HG02763 (cell line): ENCODE data around the gene NDRG4.

Experiments
- ATAC-seq: cut with Tn5 transposase; IDR thresholded peaks from one replicate; pipeline ENCODE4 v1.9.1; 2021; ENCODE audit warnings: mild to moderate bottlenecking, moderate library complexity; ENCODE audit not compliant: unreplicated experiment

NDRG4 gene

DNA sequence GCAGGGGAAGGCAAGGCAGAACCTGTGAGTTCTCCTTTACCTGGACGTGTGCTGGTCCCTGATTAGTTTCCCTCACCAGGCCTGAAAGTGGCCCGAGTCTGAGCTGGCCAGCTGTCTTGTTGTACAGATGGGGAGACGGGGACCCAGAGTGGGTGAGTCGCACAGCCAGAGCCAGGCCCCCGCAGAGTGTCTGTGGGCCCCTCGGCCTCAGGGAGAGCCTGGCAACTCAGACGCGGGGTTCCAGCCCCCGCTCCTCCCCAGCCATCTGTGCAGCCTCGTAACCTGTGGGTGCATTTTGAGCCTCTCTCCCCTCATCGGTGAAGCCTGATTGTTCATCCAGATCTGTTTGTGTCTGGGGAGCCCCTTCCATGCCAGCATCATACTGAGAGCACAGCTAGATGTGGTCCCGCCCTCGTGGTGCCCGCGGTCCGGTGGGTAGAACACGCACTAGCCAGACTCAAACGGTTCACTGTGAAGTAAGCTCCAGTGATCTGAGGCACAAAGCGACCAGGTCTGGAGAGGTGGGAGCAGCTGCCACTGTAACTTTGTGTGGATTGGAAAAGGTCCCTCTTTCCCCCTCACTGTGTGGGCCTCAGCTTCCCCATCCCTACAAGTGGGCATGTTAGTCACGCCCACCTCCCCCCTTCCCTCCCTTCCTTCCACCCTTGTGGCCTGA lies 6.0 kb upstream of the NDRG4 start:
- no peak for ATAC-seq

DNA sequence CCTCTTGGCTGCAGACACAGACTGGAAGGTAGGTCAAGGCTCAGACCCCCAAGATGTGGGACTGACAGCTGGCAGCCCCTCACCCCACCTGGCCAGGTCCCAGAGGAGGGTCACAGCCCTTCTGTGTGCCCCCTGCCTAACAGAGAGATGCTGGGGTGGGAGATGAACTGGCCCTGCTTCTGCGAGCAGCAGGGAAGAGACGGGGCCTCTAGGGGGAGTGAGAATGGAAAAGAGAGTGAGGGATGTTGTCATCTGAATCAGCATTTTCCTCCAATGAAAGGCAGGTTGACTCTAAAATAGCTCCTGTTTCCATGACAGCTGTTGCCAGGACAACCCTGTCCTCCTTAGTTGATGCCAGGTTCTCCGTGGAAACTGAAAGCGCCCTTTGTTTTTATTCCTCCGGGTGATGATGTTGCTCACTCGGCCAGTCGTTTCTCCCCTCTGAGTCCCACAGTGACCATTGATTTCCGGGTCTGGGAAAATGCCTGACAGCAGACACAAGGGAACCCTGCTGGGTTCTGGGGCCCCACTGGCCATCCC lies 4.9 kb upstream of the NDRG4 start:
- peak; percentile 54 for ATAC-seq

DNA sequence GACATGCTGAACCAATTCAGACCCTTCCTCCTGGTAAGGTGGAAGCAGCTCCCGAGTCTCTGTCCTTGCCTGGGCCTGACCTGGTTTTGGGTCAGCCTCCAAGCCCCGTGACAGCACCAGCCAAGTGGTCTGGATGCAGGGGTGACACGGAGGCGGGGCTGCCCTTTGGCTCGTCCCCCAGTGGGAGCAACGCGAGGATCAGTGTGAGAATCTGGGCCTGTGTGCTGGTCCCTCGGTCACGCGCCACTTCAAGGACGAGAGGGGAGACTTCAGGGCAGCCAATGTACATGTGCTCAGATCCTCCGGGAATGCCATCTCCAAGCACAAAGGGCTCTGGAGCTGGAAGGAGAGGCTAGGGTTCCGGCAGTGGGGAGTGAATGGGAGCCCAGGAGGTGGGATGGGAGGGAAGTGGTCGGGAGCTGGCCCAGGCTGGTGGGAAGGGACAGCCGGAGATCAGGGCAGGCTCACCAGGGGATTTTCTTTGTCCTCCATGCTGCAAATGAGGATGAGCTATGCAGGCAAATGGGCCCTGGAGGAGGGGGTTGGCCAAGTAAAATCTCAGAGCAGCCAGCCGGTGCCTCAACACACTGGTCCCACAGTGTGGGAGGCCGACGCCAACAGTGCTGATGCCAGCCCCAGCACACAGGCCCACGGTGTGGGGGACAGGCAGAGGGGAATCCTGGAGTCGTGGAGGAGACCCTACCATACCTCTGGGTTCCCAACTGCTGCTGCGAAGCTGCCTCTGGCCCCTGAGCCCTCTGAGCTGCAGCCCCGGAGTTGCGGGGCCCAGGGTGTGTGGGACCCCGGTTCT lies 4.2 kb upstream of the NDRG4 start:
- ATAC-seq = no peak

DNA sequence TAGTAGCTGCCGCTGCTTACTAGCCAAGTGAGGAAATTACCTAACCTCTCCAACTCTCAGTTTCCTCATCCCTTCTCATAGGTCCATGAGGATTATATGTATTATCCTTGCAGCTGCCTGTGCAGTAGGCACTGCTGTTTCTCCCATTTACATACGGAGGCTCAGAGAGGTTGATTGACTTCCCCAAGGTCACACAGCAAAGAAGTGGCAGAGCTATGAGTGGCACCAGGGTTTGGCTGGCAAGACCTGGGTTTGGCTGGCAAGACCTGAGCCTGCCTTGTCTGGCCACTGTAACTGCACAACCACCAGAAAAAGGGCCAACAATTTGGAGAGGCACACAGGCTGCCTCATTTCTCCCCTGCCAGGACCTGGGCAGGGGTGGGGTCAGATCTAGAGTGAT lies 2.5 kb upstream of the NDRG4 start:
- ATAC-seq = no peak

DNA sequence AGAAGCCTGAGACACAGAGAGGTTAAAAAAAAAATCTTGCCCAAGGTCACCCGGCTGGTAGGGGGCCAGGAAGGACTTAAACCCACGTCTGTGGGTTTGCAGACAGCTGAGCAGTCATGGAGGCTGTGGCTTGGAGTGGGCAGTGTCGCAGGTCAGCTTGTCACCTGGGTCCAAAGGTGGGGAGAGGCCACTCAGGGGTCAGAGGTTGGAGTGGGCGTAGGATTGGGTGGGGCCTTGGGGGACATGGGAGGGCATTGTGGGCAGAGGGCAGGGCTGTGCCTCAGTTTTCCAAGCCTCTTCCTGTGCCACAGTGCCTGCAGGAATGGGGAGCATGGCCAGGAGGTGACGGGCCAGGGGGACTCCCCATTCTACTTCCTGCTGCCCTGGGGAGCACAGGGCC lies 2.0 kb upstream of the NDRG4 start:
- ATAC-seq = no peak

- ATAC-seq = no peak
Observed at GRCh38 chr16:58498341-58499091, 1.4 kb upstream of the NDRG4 start.

- no peak for ATAC-seq
Observed at GRCh38 chr16:58499092-58499511, 841 bp upstream of the NDRG4 start.

DNA sequence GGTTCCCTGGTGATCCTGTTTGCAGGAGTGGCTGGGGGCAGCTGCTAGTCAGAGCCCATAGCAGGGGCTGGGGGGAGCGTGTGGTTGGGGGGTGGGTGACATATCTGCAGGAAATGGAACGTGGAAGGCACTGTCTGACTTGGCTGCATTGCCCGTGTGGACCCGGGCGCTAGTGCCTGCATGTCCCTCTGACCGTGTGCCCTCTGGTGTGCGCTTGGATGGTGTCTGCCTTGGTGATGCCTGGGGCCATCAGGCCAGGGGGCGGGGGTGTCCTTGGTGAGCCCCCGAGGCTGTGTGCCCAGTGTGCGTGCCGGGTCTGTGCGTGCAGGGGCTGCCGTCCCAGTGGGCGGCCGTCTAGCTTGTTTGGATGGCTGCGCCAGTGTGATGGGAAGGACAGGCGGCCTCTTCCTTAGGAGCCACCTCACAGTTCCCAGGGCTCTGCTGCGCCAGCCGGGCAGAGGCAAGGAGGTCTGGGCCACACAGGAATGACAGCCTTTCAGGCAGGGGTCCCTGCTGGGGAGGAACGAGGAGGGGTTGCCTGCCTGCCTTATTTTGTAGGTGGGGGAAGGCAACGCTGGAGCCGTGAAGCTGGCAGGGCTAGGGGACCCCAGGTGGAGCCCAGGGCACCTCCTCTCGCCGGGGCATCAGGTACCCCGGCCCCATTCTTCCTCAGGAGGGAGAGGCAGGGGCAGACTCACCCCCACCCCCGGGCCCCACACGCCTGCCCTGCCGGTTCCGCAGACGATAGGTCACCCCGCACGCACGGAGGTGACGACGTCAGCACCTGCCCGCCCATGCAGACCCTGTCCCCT lies 693 bp downstream of the NDRG4 start:
- no peak for ATAC-seq

GRCh38 chr16:58501242-58502131 lies 1.5 kb downstream of the NDRG4 start:
- ATAC-seq = no peak

DNA sequence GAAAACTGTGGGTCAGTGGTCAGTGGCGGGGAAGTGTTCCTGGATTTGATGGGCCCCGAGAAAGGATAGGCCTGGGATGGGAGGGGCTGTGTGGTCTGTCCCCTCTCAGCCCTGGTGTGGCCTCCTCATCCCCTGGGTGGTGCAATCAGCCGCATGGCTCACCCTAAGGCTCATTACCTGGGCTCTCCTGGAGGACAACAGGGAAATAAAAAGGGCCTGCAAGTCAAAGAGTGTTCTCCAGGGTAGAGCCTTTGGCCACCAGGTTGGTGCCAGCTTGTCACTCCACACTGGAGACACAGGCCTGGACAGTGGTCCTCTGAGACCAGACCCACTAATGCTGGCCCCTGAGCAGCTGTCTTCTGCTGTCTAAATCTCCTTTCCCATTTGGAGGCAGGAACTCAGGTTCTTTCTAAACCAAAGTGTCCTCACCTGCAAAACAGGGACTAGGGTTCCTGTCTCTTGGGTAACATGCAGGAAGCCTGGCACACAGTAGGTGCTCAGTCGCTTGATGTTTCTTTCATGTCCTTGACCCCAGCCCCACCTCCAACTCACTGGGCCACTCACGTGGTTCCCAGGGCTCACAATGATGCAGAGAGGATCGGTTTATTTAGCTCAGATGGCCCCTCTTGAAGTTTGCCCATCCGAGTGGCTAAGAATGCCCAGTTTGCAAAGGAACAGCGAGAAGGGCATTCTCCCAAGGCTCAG lies 2.4 kb downstream of the NDRG4 start:
- ATAC-seq = no peak

DNA sequence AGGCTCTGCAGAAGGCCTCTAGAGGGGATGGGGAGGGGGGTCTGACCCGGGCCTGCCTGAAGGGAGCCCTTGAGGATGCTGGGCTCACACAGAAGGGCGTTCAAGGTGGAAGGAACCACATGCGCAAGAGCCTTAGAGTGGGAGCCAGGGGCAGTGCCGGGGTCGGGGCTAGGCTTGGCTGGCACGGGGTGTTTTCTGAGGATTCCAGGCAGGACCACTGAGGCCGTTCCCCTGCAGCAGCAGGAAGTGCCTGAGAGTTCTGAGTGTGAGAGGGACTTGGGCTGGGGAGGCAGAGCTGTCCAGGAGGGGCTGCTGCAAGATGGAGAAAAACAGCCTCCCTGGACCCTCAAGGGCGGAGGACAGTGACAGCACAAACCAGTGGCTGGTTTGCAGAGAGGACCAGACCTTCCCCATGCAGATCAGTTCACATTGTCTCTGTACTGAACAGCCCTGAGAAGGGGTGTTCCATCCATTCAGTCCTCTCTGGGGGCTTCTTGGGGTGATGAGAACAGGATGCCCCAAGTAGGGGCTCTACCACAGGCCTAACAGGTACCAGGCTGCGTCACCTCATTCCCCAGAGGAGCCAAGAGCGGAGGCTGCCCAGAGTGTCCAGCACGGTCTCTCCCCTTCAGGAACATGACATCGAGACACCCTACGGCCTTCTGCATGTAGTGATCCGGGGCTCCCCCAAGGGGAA lies 3.4 kb downstream of the NDRG4 start:
- no peak for ATAC-seq

- no peak for ATAC-seq
Observed at GRCh38 chr16:58503863-58504688, 4.1 kb downstream of the NDRG4 start.

DNA sequence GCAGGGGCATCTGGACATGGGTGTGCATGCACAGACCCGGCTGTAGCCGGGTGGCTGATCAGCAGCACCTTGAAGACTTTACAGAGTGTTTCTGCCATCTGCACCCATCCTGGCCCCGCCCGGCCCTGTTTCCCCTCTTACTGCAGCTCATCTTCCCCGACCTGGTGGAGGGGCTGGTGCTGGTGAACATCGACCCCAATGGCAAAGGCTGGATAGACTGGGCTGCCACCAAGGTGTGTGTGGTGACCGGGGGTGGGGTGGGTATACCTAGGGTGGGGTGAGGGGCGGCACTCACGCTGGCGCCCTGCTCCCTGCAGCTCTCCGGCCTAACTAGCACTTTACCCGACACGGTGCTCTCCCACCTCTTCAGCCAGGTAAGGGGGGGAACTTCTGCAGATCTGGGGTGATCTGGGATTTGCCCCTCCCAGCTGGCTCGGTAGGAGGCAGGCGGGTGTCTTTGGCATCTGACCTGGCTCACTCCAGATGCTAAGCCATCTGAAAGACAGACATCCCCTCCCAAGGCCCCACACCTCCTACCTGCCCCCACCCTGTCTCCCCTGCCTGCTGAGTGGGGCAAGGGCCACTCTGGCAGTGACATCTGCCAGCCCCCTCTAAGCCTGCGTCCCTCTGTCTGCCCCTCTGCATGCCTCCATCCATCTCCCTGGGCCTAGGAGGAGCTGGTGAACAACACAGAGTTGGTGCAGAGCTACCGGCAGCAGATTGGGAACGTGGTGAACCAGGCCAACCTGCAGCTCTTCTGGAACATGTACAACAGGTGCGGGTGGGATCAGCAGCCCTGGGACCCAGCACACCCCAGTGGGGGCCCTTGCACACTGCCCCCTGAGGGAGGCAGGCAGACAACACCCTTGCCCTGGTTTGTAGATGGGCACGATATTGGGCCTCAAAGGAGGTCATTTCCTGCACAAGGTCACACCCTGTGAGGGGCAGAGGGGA lies 6.6 kb downstream of the NDRG4 start:
- ATAC-seq = no peak

DNA sequence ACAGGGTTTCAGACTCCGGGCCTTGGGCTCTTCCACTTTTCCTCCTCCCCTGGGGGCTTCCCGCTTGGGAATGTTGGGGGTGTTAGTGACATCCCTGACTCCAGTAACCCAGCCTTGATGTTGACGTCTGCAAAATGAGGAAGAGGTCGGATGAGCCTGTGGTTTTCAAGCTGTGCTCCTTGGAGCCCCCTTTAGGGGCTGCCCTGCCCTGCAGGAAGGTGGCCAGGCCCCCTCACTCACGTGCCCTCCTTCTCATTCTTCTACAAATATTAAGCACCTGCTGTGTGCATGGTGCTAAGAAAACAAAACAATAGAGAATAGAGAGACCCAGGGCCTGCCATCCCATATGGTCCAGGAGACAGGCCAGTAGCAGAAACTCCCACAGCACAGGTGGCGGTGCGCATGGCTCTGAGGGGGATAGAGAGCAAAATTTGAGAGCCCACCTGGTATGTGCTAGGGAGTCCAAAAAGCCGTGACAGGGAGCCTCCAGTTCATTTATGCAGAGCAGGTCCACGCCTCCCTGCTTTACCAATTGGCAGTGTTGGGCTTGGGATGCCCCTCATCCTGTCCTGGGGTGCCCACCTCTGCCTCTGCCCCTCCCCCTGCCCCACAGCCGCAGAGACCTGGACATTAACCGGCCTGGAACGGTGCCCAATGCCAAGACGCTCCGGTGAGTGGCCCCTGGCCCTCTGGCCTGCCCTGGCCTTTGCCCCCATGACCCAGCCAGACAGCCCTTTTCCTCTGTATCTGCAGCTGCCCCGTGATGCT lies 7.4 kb downstream of the NDRG4 start:
- ATAC-seq = no peak

DNA sequence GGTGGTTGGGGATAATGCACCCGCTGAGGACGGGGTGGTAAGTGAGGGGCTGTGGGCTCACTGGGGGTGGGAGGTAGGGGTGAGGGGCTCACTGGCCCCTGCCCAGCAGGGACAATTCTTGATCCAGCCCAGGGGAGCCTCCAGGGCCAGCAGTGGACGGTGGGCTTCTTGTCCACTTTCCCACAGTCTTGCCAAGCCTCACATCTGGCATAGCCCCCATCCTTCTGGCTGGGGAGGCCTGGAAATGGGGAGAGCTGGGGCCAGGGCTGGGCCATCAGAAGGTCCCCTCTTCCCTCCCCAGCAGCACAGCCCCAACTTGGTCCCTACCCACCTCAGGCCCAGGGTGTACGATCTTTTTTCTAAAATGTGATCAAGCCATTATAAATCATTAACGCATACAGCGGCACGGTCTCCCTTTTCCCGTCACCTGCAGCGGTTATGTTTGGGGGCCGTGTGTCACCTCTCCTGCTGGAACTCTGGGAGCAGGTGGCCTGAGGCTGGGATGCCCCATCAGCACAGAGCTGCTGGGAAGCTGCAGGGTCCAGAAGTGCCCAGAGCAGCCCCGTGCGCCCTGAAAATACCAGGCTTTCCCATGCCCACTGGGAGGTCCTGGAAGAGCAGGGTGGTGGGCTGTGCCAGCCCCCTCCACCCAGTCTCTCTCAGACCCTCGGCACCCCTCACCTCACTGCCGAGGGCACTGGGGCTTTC lies 8.2 kb downstream of the NDRG4 start:
- no peak for ATAC-seq
